Measurements from ENCODE around the gene GLRA1.

GLRA1 gene

DNA sequence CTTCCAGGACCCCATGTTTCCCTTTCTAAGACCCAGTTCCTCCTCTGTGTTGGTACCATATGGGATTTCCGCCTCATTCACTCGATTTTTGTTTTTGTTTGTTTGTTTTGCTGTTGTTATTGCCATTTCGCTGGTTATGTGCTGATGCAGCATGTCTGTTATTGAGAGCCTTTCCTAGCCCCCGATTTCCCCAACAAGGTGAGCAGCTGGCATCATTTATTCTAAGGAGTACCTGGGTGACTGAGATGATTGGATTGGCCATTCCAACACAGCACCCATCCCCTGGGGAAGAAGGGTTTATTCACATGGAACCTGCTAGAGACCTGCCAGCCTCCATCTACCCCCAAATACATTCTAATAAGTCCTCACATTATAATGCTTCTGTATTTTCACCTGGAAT, 2.7 kb downstream of the GLRA1 start:
- TF ChIP-seq, protein P1, sequence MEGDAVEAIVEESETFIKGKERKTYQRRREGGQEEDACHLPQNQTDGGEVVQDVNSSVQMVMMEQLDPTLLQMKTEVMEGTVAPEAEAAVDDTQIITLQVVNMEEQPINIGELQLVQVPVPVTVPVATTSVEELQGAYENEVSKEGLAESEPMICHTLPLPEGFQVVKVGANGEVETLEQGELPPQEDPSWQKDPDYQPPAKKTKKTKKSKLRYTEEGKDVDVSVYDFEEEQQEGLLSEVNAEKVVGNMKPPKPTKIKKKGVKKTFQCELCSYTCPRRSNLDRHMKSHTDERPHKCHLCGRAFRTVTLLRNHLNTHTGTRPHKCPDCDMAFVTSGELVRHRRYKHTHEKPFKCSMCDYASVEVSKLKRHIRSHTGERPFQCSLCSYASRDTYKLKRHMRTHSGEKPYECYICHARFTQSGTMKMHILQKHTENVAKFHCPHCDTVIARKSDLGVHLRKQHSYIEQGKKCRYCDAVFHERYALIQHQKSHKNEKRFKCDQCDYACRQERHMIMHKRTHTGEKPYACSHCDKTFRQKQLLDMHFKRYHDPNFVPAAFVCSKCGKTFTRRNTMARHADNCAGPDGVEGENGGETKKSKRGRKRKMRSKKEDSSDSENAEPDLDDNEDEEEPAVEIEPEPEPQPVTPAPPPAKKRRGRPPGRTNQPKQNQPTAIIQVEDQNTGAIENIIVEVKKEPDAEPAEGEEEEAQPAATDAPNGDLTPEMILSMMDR (IDR thresholded peaks at IDR 0.05) = no peak

DNA sequence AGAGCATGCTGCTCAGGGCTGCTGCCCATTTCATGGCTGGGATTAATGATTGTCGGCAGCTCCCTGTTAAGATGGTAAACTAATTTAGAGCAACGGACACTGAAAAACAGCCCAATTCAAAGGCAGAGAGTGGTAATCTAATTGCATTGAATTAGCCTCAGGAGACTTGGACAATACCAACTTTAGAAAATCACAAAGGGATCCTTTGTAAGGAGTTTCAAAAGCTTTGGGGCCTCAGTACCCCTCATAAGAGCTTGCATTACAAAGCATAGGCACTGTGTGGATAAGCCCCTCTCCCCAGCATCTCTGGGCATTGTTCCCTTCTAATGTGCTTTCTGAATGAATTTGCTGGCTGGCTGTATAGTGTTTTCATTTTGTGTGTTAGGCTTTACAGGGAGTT, 6.7 kb downstream of the GLRA1 start:
- no peak overlapping the region for H3K27ac ChIP-seq
- no peak overlapping the region for H3K4me3 ChIP-seq
- TF ChIP-seq, protein P1 (IDR thresholded peaks at IDR 0.05) = no peak

More for the DNA sequence above, 2.7 kb downstream of the GLRA1 start:
- DNase-seq (ENCODE audit: low spot score) = no peak
- Histone ChIP-seq H3K4me3 (no peak overlapping the region), H3K27ac (no peak overlapping the region)

DNA sequence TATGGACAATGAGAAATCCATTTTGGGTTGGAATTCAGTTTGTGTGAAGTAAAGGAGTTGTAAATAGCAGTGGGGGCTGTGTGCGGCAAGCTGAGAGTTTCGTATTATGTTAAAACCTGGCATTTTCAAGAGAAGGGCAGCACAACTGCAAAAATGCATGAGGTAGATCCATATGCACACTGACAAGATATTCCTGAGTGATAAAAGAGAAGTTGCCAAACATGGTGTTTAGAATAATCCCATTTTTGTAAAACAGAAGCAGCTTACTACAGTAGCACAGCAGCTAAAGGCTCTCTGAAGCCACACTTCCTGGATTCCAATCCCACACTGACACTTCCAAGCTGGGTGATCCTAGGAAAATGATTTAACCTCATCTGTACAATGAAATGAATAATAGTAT, 11.2 kb downstream of the GLRA1 start:
- DNase-seq (ENCODE audit: low spot score) = no peak
- Histone ChIP-seq H3K4me3 (no peak overlapping the region), H3K27ac (no peak overlapping the region)
- TF ChIP-seq, protein P1 (IDR thresholded peaks at IDR 0.05) = no peak

More for the DNA sequence above, 6.7 kb downstream of the GLRA1 start:
- DNase-seq (ENCODE audit: low spot score) = no peak

DNA sequence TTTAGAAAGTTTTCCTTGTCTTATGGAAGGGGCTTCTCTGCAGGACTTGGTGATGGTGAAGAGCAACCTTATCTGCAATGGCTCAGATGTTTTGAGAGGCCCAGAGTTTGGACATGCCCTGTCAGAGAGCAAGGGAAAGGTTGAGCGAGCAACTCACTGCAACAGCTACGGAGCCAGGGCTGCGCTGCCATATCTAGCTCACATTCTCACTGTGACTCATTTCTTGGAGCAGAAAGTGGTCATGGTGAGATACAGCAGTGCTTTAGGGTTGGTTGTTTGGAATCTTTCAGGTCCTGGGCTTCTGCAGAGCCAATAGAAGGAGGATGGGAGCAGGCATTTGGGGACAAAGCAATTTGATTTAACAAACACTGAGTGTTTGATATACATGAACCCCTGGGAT, 12.3 kb downstream of the GLRA1 start:
- no peak for DNase-seq (ENCODE audit: low spot score)
- TF ChIP-seq, protein P1 (IDR thresholded peaks at IDR 0.05) = no peak
- H3K27ac ChIP-seq = peak overlapping the region; percentile 2 to 39

DNA sequence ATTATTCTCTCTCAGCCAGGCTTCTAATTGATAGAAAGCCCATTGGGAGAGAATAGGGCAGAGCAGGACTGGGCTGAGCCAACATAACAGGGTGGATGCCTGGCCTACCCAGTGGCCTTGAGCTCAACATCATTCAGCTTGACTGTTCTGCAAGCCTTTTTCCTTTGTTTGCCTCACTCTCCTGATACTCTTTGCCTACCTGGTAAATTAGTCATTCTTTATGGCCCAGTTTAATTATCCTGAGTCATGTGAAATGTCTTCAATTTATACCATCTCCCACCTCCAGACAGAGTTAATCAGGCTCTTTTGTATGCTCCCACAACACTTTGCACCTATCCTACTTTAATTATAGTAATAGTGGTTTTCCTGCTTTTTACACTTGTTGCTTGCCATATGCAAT, 13.6 kb downstream of the GLRA1 start:
- TF ChIP-seq, protein P1 (IDR thresholded peaks at IDR 0.05) = no peak
- Histone ChIP-seq H3K27ac (no peak overlapping the region), H3K4me3 (no peak overlapping the region)
- DNase-seq (ENCODE audit: low spot score) = no peak

More for the DNA sequence above, 12.3 kb downstream of the GLRA1 start:
- H3K4me3 ChIP-seq = no peak overlapping the region

DNA sequence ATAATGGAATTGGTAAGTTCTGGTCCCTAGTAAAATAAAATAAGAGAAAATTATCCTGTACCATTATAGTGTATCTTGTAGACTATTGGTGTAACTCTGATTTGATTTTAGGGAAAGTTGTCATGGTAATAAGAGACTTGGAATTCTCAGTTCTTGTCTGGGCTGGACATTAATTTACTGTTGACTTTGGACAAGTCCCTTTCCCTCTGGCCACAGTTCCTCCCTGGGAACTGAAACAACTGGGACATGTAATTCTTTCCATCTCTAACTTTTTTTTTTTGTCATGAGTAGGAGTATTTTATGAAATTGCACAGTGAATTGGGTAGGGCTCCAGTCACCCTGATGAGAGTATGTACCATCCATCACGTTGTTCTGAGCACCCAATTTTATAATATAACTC, 15.0 kb downstream of the GLRA1 start:
- Histone ChIP-seq H3K27ac (peak overlapping the region in 1 of 2 donors; percentile 63), H3K4me3 (no peak overlapping the region)
- TF ChIP-seq, protein P1 (IDR thresholded peaks at IDR 0.05) = no peak
- DNase-seq (ENCODE audit: low spot score) = no peak

DNA sequence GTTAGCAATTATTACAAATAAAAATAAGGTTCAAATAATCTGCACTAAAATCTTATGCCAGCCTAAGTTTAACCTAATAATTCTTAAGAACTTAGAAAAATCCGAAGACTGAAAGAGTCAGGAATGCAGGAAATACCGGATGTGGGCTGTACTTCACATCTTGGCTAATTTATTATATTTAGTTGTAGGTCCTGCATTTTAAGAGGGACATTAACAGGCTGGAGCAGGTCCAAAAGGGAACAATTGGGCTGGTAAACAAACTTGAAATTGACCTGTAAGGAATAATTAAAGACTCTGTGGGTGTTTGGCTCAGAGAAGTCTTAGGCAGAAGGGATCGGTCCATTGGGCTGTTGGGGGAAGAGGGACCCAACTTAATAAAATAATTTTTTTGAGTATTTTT, 18.4 kb downstream of the GLRA1 start:
- Histone ChIP-seq H3K4me3 (no peak overlapping the region), H3K27ac (no peak overlapping the region)
- DNase-seq (ENCODE audit: low spot score) = no peak
- TF ChIP-seq, protein P1 (IDR thresholded peaks at IDR 0.05) = no peak

Measured in coronary artery (tissue), 2 donors.